Nephron (organoid): Measurements from ENCODE around the gene ARHGAP15.
A peak's percentile ranks its signal among the peaks of the same experiment; 100 is the strongest.

Experiments
- H3K27ac Mint-ChIP-seq, 3 experiments: 2 replicates each; pipeline ENCODE4 v1.8.0; 2020; ENCODE audit warnings: mixed read lengths in 3 of 3, mild to moderate bottlenecking in 2 of 3, moderate library complexity in 1 of 3
- H3K27me3 Mint-ChIP-seq: 2 replicates; pipeline ENCODE4 v1.8.0; 2021; ENCODE audit warnings: low read depth, mild to moderate bottlenecking, moderate library complexity, mixed read lengths
- H3K36me3 Mint-ChIP-seq: 2 replicates; pipeline ENCODE4 v1.8.0; 2020; ENCODE audit warnings: low read depth, mixed read lengths
- H3K4me1 Mint-ChIP-seq: 2 replicates; pipeline ENCODE4 v1.8.0; 2020; ENCODE audit warnings: mixed read lengths
- H3K4me3 Mint-ChIP-seq, 3 experiments: 2 replicates each; pipeline ENCODE4 v1.8.0; 2020; ENCODE audit warnings: mild to moderate bottlenecking in 3 of 3, mixed read lengths in 3 of 3, moderate library complexity in 2 of 3
- H3K9me3 Mint-ChIP-seq: 2 replicates; pipeline ENCODE4 v1.8.0; 2020; ENCODE audit warnings: mixed read lengths
- CTCF ChIP-seq, 3 experiments: fragments of 200-600 bp; sonication (generic); IDR thresholded peaks; one replicate each; pipeline ENCODE4 v1.5.0; 2021; ENCODE audit warnings: antibody characterized with exemption in 3 of 3; ENCODE audit not compliant: unreplicated experiment in 3 of 3

Gene ARHGAP15

GRCh38 chr2:143433840-143434239, 304.6 kb downstream of the ARHGAP15 start:
- H3K4me1 Mint-ChIP-seq = peaks cover 28% of the 10 kb centered on the region
- no peak for TF ChIP-seq CTCF (IDR thresholded peaks at IDR 0.05; ENCODE audit: unreplicated experiment in 3 of 3)
- no peaks in the 10 kb centered on the region for H3K27me3 Mint-ChIP-seq
- H3K27ac Mint-ChIP-seq = peak overlapping the region; percentile 67 to 80 (median 69)
- no peaks in the 10 kb centered on the region for H3K9me3 Mint-ChIP-seq
- H3K36me3 Mint-ChIP-seq = no peaks in the 10 kb centered on the region
- H3K4me3 Mint-ChIP-seq = no peak overlapping the region

- Mint-ChIP-seq H3K4me1 (peaks cover 28% of the 10 kb centered on the region), H3K9me3 (no peaks in the 10 kb centered on the region), H3K4me3 (no peak overlapping the region), H3K36me3 (no peaks in the 10 kb centered on the region), H3K27ac (peak overlapping the region; percentile 67 to 80 (median 69)), H3K27me3 (no peaks in the 10 kb centered on the region)
- TF ChIP-seq CTCF (IDR thresholded peaks at IDR 0.05; ENCODE audit: unreplicated experiment in 3 of 3) = no peak
Measured at GRCh38 chr2:143434445-143434844, 305.2 kb downstream of the ARHGAP15 start.

GRCh38 chr2:143435131-143435530, 305.9 kb downstream of the ARHGAP15 start:
- H3K27me3 Mint-ChIP-seq = no peaks in the 10 kb centered on the region
- no peak overlapping the region for H3K4me3 Mint-ChIP-seq
- TF ChIP-seq CTCF (IDR thresholded peaks at IDR 0.05; ENCODE audit: unreplicated experiment in 3 of 3) = no peak
- no peaks in the 10 kb centered on the region for H3K9me3 Mint-ChIP-seq
- no peaks in the 10 kb centered on the region for H3K36me3 Mint-ChIP-seq
- H3K27ac Mint-ChIP-seq = peak overlapping the region in 2 of 3 experiments; percentile 44 to 69
- peaks cover 30% of the 10 kb centered on the region for H3K4me1 Mint-ChIP-seq

- peaks cover 35% of the 10 kb centered on the region for H3K4me1 Mint-ChIP-seq
- H3K27ac Mint-ChIP-seq = no peak overlapping the region
- no peaks in the 10 kb centered on the region for H3K9me3 Mint-ChIP-seq
- H3K4me3 Mint-ChIP-seq = no peak overlapping the region
- H3K27me3 Mint-ChIP-seq = no peaks in the 10 kb centered on the region
- no peaks in the 10 kb centered on the region for H3K36me3 Mint-ChIP-seq
- TF ChIP-seq CTCF (IDR thresholded peaks at IDR 0.05; ENCODE audit: unreplicated experiment in 3 of 3) = no peak
Measured at GRCh38 chr2:143436951-143437350, 307.7 kb downstream of the ARHGAP15 start.

- H3K4me3 Mint-ChIP-seq = no peak overlapping the region
- peak overlapping the region; percentile 7 to 29 (median 10) for H3K27ac Mint-ChIP-seq
- no peaks in the 10 kb centered on the region for H3K27me3 Mint-ChIP-seq
- no peaks in the 10 kb centered on the region for H3K36me3 Mint-ChIP-seq
- no peaks in the 10 kb centered on the region for H3K9me3 Mint-ChIP-seq
- TF ChIP-seq CTCF (IDR thresholded peaks at IDR 0.05; ENCODE audit: unreplicated experiment in 3 of 3) = no peak
- peaks cover 6% of the 10 kb centered on the region for H3K4me1 Mint-ChIP-seq
Measured at GRCh38 chr2:143440411-143441012, 311.3 kb downstream of the ARHGAP15 start.

- Mint-ChIP-seq H3K9me3 (no peaks in the 10 kb centered on the region), H3K27me3 (no peaks in the 10 kb centered on the region), H3K4me1 (peaks cover 6% of the 10 kb centered on the region), H3K27ac (peak overlapping the region in 2 of 3 experiments; percentile 16 to 73), H3K4me3 (no peak overlapping the region), H3K36me3 (no peaks in the 10 kb centered on the region)
- no peak for TF ChIP-seq CTCF (IDR thresholded peaks at IDR 0.05; ENCODE audit: unreplicated experiment in 3 of 3)
Measured at GRCh38 chr2:143442193-143442592, 313.0 kb downstream of the ARHGAP15 start.
